WTC11 (cell line): ENCODE results near the gene FLOT2. TPM values are rescaled to one million over a fixed set of nuclear protein-coding genes. Genes with fewer than 3 reads are reported as not detected.

ENCODE experiments used
- ATAC-seq: fragments of 200-7000 bp; cut with Tn5 transposase; 2 replicates; pipeline ENCODE4 v1.10.0; 2021; ENCODE audit warnings: mild to moderate bottlenecking, moderate library complexity
- CTCF ChIA-PET: fragments of 300-600 bp; sonication (Branson Sonifier 250); formaldehyde crosslinking; loops from one replicate; lab custom pipeline; 2021; ENCODE audit warnings: antibody characterized with exemption; lab: Charles Lee
- POLR2A ChIA-PET: fragments of 350-600 bp; sonication (Branson Sonifier 250); formaldehyde crosslinking; loops from one replicate; lab custom pipeline; 2021; ENCODE audit warnings: antibody characterized with exemption; lab: Charles Lee
- DNase-seq: peaks from one replicate; pipeline ENCODE4 v3.0.0; 2021; ENCODE audit warnings: low spot score
- H3K27ac Mint-ChIP-seq: 2 replicates; pipeline ENCODE4 v1.8.0; 2021; ENCODE audit warnings: mixed read lengths
- H3K27me3 Mint-ChIP-seq: 2 replicates; pipeline ENCODE4 v1.8.0; 2021; ENCODE audit warnings: low read depth, mild to moderate bottlenecking, moderate library complexity, mixed read lengths
- H3K36me3 Mint-ChIP-seq: 2 replicates; pipeline ENCODE4 v1.8.0; 2021; ENCODE audit warnings: mixed read lengths
- H3K4me1 Mint-ChIP-seq: 2 replicates; pipeline ENCODE4 v1.8.0; 2022; ENCODE audit warnings: mixed read lengths
- H3K4me3 Mint-ChIP-seq: 2 replicates; pipeline ENCODE4 v1.8.0; 2021; ENCODE audit warnings: mild to moderate bottlenecking, moderate library complexity, mixed read lengths
- H3K9me3 Mint-ChIP-seq: 2 replicates; pipeline ENCODE4 v1.8.0; 2021; ENCODE audit warnings: mixed read lengths
- CREM ChIP-seq: sonication (generic); formaldehyde crosslinking; IDR thresholded peaks from 2 replicates; pipeline ENCODE4 v1.8.1; 2022; ENCODE audit warnings: mild to moderate bottlenecking, missing genetic modification reagents, moderate library complexity
- ETV6 ChIP-seq: sonication (generic); formaldehyde crosslinking; IDR thresholded peaks from 2 replicates; pipeline ENCODE4 v1.8.1; 2022; ENCODE audit warnings: mild to moderate bottlenecking, missing genetic modification reagents
- FOXJ3 ChIP-seq: sonication (generic); formaldehyde crosslinking; IDR thresholded peaks from 2 replicates; pipeline ENCODE4 v1.9.0; 2021; ENCODE audit warnings: missing genetic modification reagents, mild to moderate bottlenecking, borderline replicate concordance
- JAZF1 ChIP-seq: fragments of 250-450 bp; sonication (Bioruptor Pico); IDR thresholded peaks from 2 replicates; pipeline ENCODE4 v1.9.0; 2021; ENCODE audit warnings: moderate library complexity, mild to moderate bottlenecking, inconsistent platforms
- KAT7 ChIP-seq: sonication (generic); formaldehyde crosslinking; IDR thresholded peaks from 2 replicates; pipeline ENCODE4 v1.8.1; 2023; ENCODE audit warnings: missing genetic modification reagents, mild to moderate bottlenecking, borderline replicate concordance
- MYBL2 ChIP-seq: sonication (generic); formaldehyde crosslinking; IDR thresholded peaks from 2 replicates; pipeline ENCODE4 v1.8.1; 2023; ENCODE audit warnings: mild to moderate bottlenecking, moderate library complexity, missing genetic modification reagents
- NFATC4 ChIP-seq: fragments of 250-450 bp; sonication (Bioruptor Pico); IDR thresholded peaks from 2 replicates; pipeline ENCODE4 v1.9.0; 2021; ENCODE audit warnings: mild to moderate bottlenecking
- ZNF138 ChIP-seq: sonication (generic); formaldehyde crosslinking; conservative IDR thresholded peaks from 2 replicates; pipeline ENCODE4 v1.8.1; 2022; ENCODE audit warnings: mild to moderate bottlenecking, moderate library complexity, missing genetic modification reagents
- ZNF317 ChIP-seq: sonication (generic); formaldehyde crosslinking; IDR thresholded peaks from 2 replicates; pipeline ENCODE4 v1.8.1; 2023; ENCODE audit warnings: low read depth, mild to moderate bottlenecking, moderate library complexity, missing genetic modification reagents, borderline replicate concordance
- total RNA-seq: library from RNA; stranded (reverse); gene quantifications from 3 replicates; pipeline ENCODE4 v1.2.3, GENCODE V29; 2021
- TF ChIP-seq, protein P1 (sequence below): fragments of 250-450 bp; sonication (Bioruptor Pico); conservative IDR thresholded peaks from 2 replicates; pipeline ENCODE4 v1.9.0; 2021; ENCODE audit warnings: mild to moderate bottlenecking
- TF ChIP-seq, protein P2 (sequence below): sonication (generic); formaldehyde crosslinking; IDR thresholded peaks from 2 replicates; pipeline ENCODE4 v1.8.1; 2023; ENCODE audit warnings: mild to moderate bottlenecking, missing genetic modification reagents, moderate library complexity
- TF ChIP-seq, protein P3 (sequence below): sonication (generic); formaldehyde crosslinking; IDR thresholded peaks from 2 replicates; pipeline ENCODE4 v1.8.1; 2023; ENCODE audit warnings: mild to moderate bottlenecking, missing genetic modification reagents
- TF ChIP-seq, protein P4 (sequence below): sonication (generic); formaldehyde crosslinking; IDR thresholded peaks from 2 replicates; pipeline ENCODE4 v1.8.1; 2023; ENCODE audit warnings: mild to moderate bottlenecking, moderate library complexity, missing genetic modification reagents
- TF ChIP-seq, protein P5 (sequence below): sonication (generic); formaldehyde crosslinking; IDR thresholded peaks from 2 replicates; pipeline ENCODE4 v1.8.0; 2023; ENCODE audit warnings: missing genetic modification reagents, mild to moderate bottlenecking, borderline replicate concordance
- TF ChIP-seq, protein P6 (sequence below): sonication (generic); formaldehyde crosslinking; IDR thresholded peaks from 2 replicates; pipeline ENCODE4 v1.8.0; 2022; ENCODE audit warnings: mild to moderate bottlenecking, missing genetic modification reagents
- TF ChIP-seq, protein P7 (sequence below): sonication (generic); formaldehyde crosslinking; IDR thresholded peaks from 2 replicates; pipeline ENCODE4 v1.8.0; 2023; ENCODE audit warnings: missing genetic modification reagents

Gene FLOT2
- total RNA-seq, 1 experiment from 2014 or later: 139 TPM

DNA sequence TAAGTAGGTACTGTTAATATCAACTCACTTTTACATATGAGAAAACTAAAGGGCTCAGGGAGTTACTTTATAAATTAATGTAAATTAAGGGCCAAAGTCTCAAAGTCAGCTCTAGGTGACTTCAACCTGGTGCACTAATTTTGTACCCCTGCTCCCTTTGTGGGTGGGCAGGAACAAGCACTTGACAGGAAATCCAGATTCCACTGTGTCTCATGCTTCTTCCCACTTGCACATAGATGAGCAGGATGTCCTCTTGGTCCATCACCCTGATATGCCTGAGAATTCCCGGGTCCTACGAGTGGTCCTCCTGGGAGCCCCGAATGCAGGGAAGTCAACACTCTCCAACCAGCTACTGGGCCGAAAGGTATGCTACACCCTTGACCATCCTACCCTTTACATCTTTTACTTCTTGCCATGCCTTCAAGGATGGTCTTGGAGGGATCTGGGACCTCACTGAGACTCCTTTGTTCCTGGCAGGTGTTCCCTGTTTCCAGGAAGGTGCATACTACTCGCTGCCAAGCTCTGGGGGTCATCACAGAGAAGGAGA is 41.4 kb downstream of the FLOT2 start (continued):
- TF ChIP-seq, protein P1, sequence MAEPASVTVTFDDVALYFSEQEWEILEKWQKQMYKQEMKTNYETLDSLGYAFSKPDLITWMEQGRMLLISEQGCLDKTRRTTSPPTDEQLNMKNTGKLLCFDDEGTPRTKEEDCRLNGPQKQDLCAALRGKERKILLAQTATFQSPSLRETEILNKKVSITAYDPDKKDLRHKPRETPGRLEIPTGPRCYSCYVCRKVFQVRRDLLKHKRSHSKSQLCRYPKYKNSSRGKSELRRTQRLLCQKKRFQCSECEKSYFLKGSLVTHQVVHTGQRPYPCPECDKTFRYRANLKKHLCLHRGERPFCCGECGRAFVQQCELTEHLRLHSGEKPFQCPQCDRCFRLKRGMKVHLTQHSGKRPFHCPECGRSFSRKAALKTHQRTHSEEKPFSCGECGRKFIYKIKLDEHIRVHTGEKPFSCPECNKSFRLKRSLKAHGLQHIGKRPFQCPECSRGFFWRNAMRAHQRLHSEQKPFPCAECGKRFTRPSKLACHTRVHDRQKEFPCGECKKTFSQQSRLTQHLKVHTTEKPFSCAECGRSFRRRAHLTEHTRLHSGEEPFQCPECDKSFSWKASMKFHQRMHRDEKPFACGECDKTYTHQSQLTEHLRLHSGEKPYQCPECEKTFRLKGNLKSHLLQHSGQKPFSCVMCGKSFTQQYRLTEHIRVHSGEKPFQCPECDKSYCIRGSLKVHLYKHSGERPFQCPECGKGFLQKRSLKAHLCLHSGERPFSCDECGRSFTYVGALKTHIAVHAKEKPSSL (CRISPR knock-in tag): no peak
- TF ChIP-seq ZNF138 (CRISPR knock-in tag) (no peak), JAZF1 (CRISPR knock-in tag) (no peak), ZNF317 (CRISPR knock-in tag) (no peak), MYBL2 (CRISPR knock-in tag) (no peak)
- TF ChIP-seq, protein P2, sequence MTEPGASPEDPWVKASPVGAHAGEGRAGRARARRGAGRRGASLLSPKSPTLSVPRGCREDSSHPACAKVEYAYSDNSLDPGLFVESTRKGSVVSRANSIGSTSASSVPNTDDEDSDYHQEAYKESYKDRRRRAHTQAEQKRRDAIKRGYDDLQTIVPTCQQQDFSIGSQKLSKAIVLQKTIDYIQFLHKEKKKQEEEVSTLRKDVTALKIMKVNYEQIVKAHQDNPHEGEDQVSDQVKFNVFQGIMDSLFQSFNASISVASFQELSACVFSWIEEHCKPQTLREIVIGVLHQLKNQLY (CRISPR knock-in tag): no peak
- TF ChIP-seq, protein P3, sequence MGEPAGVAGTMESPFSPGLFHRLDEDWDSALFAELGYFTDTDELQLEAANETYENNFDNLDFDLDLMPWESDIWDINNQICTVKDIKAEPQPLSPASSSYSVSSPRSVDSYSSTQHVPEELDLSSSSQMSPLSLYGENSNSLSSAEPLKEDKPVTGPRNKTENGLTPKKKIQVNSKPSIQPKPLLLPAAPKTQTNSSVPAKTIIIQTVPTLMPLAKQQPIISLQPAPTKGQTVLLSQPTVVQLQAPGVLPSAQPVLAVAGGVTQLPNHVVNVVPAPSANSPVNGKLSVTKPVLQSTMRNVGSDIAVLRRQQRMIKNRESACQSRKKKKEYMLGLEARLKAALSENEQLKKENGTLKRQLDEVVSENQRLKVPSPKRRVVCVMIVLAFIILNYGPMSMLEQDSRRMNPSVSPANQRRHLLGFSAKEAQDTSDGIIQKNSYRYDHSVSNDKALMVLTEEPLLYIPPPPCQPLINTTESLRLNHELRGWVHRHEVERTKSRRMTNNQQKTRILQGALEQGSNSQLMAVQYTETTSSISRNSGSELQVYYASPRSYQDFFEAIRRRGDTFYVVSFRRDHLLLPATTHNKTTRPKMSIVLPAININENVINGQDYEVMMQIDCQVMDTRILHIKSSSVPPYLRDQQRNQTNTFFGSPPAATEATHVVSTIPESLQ (CRISPR knock-in tag): no peak

DNA sequence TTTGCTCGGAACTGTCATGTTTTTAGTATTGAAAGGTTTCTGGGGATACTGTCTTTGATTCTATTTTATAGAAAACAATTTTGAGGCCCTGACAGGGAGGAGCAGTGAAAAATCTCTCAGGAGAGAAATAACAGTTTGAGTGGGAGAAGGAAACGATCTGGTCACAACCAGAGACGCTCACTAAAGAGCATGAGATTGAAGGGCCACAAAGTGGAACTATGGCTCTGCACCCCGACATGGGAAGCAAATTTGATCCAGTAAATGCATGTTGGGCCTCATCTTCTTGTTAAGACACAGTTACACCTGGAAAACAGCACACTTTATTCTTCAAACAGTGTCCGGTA is 42.2 kb downstream of the FLOT2 start:
- ATAC-seq: no peak
- Mint-ChIP-seq H3K9me3 (no peaks in the 10 kb centered on the region), H3K4me1 (peaks cover 7% of the 10 kb centered on the region), H3K27ac (peak overlapping the region; percentile 38), H3K4me3 (peak overlapping the region; percentile 97)
- DNase-seq: no peak
- CTCF ChIA-PET: interaction anchor here (1.5 to 2.3 kb wide), 2 partner anchors 92 to 128 kb away, joined by 5 to 10 read pairs; partner anchors contain the start of gene TLCD1
- POLR2A ChIA-PET: interaction anchor here (0.6 to 0.9 kb wide), 2 partner anchors 110 to 136 kb away, joined by 3 to 5 read pairs; partner anchors contain the start of gene RPL23A
- no peak for TF ChIP-seq CREM
- TF ChIP-seq, all 79 proteins: peak for 0
- Mint-ChIP-seq H3K36me3 (peaks cover 31% of the 10 kb centered on the region), H3K27me3 (no peaks in the 10 kb centered on the region)

DNA sequence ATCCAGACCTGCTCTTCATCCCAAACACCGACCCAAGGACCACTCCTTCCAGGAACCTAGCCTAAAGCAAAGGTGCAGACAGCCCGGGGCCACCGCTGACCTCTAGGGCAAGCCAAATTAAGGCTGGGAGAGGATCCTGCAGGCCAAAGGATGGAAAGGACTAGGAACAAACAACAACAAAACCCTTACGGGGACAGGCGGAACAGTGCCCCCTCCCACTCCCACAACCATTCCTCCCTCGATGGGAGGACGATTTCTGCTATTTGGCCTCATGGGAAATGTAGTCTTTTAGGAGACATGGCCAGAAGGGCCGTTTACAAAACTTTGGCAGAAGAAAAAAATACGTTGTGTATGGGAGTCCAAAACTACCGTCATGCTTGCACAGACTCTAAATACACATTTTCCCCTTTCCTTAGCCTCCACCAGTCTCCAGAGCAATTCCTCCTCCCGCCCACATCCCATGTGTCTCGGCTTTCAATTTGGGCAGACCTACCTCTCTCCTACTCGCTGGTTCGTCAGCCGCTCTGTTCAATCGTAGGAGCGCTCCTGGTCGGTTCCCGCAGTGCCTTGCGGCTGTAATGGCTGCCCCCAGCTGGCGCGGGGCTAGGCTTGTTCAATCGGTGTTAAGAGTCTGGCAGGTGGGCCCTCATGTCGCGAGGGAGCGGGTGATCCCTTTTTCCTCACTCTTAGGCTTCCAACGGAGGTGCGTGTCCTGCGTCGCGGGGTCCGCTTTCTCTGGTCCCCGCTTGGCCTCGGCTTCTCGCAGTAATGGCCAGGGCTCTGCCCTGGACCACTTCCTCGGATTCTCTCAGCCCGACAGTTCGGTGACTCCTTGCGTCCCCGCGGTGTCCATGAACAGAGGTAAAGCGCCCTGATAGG is 42.8 kb downstream of the FLOT2 start, which contains the start of gene ERAL1:
Gene ERAL1, plus strand, starts transcription at position 560 of the 879 bp plus-strand sequence. Its CDS starts 19 bp downstream, at position 579.
- DNase-seq (peak; percentile 87), ATAC-seq (peak; percentile 98)
- Mint-ChIP-seq H3K4me3 (peak within 1 kb of the TSS; percentile 97), H3K9me3 (no peaks in the 10 kb centered on the region), H3K4me1 (peaks cover 7% of the 10 kb centered on the region), H3K27me3 (no peaks in the 10 kb centered on the region), H3K27ac (peak within 1 kb of the TSS; percentile 38), H3K36me3 (peaks cover 29% of the 10 kb centered on the region)
- ChIA-PET POLR2A (interaction anchor here (0.6 to 0.7 kb wide), 2 partner anchors 110 to 215 kb away, joined by 4 to 5 read pairs; no protein-coding TSS in a partner anchor), CTCF (interaction anchor here (0.7 to 2.3 kb wide), 4 partner anchors 9 to 128 kb away, joined by 5 to 10 read pairs (median 7); partner anchors contain the start of gene TLCD1)
- TF ChIP-seq FOXJ3 (CRISPR knock-in tag) (no peak), KAT7 (no peak), MYBL2 (CRISPR knock-in tag) (0 out of 2 replicates have a peak, but pooled peaks have one; percentile 53), ETV6 (CRISPR knock-in tag) (peak; percentile 69; the same call in 1 of the 2 replicates), NFATC4 (CRISPR knock-in tag) (no peak)
- TF ChIP-seq, protein P4, sequence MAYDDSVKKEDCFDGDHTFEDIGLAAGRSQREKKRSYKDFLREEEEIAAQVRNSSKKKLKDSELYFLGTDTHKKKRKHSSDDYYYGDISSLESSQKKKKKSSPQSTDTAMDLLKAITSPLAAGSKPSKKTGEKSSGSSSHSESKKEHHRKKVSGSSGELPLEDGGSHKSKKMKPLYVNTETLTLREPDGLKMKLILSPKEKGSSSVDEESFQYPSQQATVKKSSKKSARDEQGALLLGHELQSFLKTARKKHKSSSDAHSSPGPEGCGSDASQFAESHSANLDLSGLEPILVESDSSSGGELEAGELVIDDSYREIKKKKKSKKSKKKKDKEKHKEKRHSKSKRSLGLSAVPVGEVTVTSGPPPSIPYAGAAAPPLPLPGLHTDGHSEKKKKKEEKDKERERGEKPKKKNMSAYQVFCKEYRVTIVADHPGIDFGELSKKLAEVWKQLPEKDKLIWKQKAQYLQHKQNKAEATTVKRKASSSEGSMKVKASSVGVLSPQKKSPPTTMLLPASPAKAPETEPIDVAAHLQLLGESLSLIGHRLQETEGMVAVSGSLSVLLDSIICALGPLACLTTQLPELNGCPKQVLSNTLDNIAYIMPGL (CRISPR knock-in tag): 0 out of 2 replicates have a peak, but pooled peaks have one; percentile 24
- TF ChIP-seq, protein P5, sequence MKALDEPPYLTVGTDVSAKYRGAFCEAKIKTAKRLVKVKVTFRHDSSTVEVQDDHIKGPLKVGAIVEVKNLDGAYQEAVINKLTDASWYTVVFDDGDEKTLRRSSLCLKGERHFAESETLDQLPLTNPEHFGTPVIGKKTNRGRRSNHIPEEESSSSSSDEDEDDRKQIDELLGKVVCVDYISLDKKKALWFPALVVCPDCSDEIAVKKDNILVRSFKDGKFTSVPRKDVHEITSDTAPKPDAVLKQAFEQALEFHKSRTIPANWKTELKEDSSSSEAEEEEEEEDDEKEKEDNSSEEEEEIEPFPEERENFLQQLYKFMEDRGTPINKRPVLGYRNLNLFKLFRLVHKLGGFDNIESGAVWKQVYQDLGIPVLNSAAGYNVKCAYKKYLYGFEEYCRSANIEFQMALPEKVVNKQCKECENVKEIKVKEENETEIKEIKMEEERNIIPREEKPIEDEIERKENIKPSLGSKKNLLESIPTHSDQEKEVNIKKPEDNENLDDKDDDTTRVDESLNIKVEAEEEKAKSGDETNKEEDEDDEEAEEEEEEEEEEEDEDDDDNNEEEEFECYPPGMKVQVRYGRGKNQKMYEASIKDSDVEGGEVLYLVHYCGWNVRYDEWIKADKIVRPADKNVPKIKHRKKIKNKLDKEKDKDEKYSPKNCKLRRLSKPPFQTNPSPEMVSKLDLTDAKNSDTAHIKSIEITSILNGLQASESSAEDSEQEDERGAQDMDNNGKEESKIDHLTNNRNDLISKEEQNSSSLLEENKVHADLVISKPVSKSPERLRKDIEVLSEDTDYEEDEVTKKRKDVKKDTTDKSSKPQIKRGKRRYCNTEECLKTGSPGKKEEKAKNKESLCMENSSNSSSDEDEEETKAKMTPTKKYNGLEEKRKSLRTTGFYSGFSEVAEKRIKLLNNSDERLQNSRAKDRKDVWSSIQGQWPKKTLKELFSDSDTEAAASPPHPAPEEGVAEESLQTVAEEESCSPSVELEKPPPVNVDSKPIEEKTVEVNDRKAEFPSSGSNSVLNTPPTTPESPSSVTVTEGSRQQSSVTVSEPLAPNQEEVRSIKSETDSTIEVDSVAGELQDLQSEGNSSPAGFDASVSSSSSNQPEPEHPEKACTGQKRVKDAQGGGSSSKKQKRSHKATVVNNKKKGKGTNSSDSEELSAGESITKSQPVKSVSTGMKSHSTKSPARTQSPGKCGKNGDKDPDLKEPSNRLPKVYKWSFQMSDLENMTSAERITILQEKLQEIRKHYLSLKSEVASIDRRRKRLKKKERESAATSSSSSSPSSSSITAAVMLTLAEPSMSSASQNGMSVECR (CRISPR knock-in tag): no peak
- TF ChIP-seq, protein P6, sequence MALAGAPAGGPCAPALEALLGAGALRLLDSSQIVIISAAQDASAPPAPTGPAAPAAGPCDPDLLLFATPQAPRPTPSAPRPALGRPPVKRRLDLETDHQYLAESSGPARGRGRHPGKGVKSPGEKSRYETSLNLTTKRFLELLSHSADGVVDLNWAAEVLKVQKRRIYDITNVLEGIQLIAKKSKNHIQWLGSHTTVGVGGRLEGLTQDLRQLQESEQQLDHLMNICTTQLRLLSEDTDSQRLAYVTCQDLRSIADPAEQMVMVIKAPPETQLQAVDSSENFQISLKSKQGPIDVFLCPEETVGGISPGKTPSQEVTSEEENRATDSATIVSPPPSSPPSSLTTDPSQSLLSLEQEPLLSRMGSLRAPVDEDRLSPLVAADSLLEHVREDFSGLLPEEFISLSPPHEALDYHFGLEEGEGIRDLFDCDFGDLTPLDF: no peak
- TF ChIP-seq, protein P7, sequence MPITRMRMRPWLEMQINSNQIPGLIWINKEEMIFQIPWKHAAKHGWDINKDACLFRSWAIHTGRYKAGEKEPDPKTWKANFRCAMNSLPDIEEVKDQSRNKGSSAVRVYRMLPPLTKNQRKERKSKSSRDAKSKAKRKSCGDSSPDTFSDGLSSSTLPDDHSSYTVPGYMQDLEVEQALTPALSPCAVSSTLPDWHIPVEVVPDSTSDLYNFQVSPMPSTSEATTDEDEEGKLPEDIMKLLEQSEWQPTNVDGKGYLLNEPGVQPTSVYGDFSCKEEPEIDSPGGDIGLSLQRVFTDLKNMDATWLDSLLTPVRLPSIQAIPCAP (CRISPR knock-in tag): no peak
